HG02970 (cell line): ENCODE data around the gene STT3A.

Experiments used
- ATAC-seq: cut with Tn5 transposase; IDR thresholded peaks from one replicate; pipeline ENCODE4 v1.9.1; 2021; ENCODE audit warnings: mild to moderate bottlenecking, moderate library complexity, moderate number of reproducible peaks; ENCODE audit not compliant: unreplicated experiment, low FRiP score

Gene STT3A

GRCh38 chr11:125586623-125587022 is 6.0 kb upstream of the STT3A start:
- ATAC-seq, result no peak

DNA sequence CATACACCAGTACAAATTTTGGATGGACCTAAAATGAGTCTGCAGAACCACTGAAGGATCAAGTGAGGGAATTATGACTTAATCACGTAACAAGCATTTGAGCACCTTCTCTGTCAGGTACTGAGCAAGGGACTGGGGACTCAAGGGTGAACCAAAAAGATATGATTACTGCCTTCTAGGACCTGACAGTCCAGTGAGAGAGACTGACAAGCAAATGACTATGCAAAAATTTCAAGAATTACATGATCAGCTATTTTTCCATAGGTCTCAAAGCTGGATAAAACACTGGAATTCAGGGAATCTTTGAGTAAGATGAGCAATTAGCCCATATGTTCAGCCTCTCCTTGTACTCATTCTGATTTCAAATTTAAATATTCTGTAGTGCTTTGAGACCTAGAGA is 5.2 kb upstream of the STT3A start:
- ATAC-seq, result no peak

DNA sequence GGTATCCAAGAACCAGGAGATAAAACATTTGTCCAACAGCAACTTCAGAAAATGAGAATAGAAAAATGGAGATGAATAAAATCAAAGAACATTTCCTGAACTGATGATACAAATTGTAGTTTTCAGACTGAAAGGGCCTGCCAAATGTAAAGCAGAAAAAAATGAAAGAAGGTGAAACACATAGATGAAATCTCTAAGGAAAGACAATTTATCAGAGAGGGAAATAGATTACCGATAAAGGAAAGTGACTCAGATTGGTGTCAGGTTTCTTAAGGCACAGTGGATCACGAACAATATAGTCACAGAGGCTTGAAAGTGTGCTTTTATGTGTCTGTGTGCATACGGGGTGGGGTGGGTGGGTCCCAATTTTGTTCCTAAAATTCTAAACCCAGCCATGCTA is 4.1 kb upstream of the STT3A start:
- no peak for ATAC-seq

GRCh38 chr11:125591649-125592304 is 875 bp upstream of the STT3A start:
- peak; percentile 17 for ATAC-seq

GRCh38 chr11:125593114-125593820 is 615 bp downstream of the STT3A start:
- no peak for ATAC-seq

GRCh38 chr11:125594958-125595357 is 2.3 kb downstream of the STT3A start:
- ATAC-seq, result no peak

DNA sequence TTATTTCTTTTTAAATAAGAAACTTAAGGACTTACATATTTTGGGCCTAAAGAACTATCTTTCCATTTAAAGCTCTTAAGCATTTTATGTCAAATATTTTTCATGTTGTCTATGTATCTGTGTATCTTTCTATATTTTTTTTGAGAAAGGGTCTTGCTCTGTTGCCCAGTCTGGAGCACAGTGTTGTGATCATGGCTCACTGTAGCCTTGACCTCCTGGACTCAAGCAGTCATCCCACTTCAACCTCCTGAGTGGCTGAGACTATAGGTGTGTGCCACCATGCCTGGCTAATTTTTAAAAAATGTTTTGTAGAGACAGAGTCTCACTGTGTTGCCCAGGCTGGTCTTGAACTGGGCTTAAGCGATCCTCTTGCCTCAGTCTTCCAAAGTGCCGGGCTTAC is 8.0 kb downstream of the STT3A start:
- no peak for ATAC-seq

- no peak for ATAC-seq
These were observed 10.6 kb downstream of the STT3A start for GRCh38 chr11:125603207-125603606.

GRCh38 chr11:125605417-125605816 is 12.8 kb downstream of the STT3A start:
- ATAC-seq, result no peak

GRCh38 chr11:125609545-125609944 is 16.9 kb downstream of the STT3A start:
- ATAC-seq, result no peak

DNA sequence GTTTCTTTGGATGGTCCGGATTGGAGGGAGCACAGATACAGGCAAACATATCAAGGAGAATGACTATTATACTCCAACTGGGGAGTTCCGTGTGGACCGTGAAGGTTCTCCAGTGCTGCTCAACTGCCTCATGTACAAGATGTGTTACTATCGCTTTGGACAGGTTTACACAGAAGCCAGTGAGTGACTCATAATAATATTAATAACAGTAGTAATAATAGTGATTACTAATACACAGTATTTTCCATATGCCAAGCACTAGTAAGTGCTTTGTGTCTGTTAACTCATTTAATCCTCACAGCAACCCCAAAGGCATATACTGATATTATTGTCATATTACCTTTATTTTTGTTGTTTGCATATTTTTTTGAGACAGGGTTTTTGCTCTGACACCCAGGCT is 25.7 kb downstream of the STT3A start:
- no peak for ATAC-seq

- ATAC-seq, result no peak
These were observed 29.3 kb downstream of the STT3A start for GRCh38 chr11:125621995-125622394.

- no peak for ATAC-seq
These were observed 30.4 kb downstream of the STT3A start for GRCh38 chr11:125623064-125623463.

DNA sequence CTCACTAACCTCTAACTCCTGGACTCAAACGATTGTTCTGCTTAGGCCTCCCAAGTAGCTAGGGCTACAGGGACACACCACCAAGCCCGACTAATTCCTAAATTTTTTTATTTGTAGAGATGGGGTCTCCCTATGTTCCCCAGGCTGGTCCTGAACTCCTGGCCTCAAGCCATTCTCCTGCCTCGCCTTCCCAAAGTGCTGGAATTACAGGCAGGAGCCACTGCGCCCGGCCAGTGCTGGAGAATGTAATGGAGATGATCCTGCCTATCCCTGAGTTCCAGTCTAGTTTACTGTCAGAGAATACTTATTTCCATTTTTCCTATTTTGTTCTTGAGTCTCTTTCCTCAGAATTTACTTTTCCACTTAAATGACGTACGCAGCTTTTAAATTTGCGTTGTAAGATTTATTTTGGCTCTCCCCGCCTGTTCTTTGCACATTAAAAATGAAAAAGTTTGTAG is 32.1 kb downstream of the STT3A start, which contains the start of gene CHEK1:
Gene CHEK1 (plus strand): TSS at position 408 of the 458 bp plus-strand sequence. CDS start 1,606 bp downstream, outside the sequence.
- ATAC-seq, result no peak

DNA sequence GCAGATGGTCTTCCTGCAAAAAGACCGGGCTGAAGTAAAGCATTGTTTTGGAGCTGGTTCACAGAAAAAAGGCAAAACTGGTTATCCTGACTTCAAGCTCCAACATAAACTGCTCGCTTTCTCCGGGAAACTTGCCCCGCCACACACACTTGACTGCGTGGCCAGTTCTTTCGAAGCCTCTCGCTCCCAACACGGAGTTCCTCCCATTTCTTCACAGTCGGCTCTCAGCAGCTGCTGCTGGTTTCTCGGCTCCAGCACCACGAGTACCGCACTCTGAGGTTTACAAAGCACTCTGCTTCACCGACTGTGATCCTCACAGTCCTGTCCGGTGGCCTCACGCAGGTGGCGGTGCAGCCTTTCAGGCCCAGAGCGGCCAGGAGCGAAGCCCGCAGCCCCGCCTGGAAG is 32.6 kb downstream of the STT3A start:
- ATAC-seq, result no peak

DNA sequence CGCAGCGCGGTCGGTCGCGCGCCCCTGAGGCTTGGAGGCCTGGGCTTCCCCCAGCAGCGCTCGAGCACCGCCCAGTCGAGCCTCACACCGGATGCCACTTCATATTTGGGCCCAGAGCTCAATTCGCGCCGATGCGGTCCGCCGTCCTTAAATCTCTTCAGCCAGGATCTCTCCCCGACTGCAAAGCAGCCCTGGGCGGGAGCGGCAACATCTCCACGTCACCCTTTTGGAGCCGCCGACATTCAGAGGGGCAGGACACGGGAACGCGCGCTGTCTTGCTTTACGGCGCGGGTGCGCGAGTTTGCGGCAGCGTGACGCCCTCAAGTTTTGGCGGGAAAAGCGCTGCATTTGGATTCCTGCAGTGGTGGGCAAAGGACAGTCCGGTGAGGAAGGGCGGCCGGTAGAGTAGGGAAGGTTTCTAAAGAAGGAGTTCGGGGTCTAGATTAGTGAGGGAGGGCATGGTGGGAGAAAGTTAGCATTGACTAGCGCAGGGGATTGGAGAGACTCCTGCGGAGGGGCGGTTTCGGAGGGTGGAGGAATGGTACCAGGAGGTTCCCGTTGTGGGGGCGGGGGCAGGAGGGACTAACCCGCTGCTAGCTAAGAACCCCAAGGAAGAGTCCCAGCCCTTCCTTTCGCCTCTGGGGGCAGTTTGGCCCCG is 33.1 kb downstream of the STT3A start:
- ATAC-seq, result peak; percentile 86

- ATAC-seq, result peak; percentile 29
These were observed 33.8 kb downstream of the STT3A start for GRCh38 chr11:125626288-125626950.

GRCh38 chr11:125627236-125627910 is 34.7 kb downstream of the STT3A start:
- no peak for ATAC-seq

GRCh38 chr11:125637840-125638239 is 45.2 kb downstream of the STT3A start:
- no peak for ATAC-seq

GRCh38 chr11:125638315-125638714 is 45.7 kb downstream of the STT3A start:
- ATAC-seq, result no peak
